DMS79 (cell line): Measurements from ENCODE around the gene ZNF823.
"Not testable (repeated sequence)": the region's sequence is repeated elsewhere in the genome, so short reads cannot be mapped to it uniquely, and the experiment has no call there.

ENCODE experiments used
- DNase-seq: peaks from one replicate; lab custom pipeline; 2025; lab: John Stamatoyannopoulos, UW

Gene ZNF823

DNA sequence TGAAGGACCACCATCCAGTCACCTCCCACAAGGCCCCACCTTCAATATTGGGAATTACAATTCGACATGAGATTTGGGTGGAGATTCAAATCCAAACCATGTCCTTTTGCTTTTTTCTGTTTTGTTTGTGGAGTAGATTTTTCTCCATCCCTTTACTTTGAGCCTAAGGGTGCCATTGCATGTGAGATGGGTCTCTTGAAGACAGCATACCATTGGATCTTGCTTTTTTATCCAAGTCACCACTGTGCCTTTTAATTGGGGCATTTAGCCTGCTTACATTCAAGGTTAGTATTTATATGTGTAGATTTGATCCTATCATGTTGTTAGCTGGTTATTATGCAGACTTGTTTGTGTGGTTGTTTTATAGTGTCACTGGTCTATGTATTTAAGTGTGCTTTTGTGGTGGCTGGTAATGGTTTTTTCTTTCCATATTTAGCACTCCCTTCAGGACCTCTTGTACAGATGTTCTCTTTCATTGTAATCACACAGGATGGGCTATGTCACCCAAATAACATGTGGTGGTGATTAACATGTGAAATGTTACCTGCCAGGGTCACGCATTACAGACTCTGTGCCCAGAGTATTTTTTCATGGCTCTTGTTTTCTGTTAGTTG, 58.0 kb downstream of the ZNF823 start:
- no peak for DNase-seq

DNA sequence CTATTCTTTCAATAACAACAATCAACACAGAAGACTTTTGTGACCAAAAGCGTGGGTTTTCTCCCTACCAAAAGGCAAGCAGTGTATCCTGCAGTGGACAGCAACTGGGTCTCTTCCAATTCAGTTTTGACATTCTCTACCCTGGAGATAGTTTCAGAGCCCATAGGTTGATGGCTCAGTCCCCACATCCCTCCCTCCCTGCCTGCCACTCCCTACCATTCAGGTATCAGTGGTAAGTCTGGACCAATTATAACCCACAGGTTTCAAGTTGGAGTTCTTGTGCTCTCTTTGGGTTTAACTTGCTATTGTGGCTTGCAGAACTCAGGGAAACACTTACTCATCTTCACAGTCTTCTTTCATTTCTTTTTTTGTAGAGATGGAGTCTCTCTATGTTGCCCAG, 60.2 kb downstream of the ZNF823 start:
- DNase-seq = no peak

DNA sequence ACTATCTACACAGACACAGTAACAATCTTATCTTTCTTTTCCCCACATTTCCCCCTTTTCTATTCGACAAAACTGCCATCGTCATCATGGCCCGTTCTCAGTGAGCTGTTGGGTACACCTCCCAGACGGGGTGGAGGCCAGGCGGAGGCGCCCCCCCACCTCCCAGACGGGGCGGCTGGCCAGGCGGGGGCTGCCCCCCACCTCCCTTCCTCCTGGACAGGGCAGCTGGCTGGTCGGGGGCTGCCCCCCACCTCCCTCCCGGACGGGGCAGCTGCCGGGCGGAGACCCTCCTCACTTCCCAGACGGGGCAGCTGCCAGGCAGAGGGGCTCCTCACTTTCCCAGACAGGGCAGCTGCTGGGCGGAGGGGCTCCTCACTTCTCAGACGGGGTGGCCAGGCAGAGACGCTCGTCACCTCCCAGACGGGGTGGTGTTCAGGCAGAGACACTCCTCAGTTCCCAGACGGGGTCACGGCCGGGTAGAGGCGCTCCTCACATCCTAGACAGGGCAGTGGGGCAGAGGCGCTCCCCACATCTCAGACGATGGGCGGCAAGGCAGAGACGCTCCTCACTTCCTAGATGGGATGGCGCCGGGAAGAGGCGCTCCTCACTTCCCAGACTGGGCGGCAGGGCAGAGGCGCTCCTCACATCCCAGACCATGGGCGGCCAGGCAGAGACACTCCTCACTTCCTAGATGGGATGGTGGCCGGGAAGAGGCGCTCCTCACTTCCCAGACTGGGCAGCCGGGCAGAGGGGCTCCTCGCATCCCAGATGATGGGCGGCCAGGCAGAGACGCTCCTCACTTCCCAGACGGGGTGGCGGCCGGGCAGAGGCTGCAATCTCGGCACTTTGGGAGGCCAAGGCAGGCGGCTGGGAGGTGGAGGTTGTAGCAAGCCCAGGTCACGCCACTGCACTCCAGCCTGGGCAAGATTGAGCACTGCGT, 61.8 kb downstream of the ZNF823 start:
- not testable (repeated sequence) for DNase-seq

DNA sequence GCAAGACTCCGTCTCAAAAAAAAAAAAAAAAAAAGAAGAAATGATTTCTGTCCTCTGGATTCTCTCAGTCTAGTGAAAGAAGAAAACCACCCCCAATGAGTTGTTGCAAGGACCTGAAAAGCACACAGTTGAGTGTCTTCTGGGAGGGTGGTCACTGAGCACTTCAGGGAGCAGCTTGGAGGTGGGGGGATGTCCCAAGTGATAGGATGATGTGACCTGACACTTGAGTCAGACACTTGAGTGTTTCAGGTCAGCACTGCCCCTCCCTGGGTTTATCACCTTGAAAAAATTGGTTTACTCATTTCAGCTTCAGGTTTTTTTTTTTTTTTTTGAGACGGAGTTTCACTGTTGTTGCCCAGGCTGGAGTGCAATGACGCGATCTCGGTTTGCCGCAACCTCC, 63.2 kb downstream of the ZNF823 start:
- no peak for DNase-seq

DNA sequence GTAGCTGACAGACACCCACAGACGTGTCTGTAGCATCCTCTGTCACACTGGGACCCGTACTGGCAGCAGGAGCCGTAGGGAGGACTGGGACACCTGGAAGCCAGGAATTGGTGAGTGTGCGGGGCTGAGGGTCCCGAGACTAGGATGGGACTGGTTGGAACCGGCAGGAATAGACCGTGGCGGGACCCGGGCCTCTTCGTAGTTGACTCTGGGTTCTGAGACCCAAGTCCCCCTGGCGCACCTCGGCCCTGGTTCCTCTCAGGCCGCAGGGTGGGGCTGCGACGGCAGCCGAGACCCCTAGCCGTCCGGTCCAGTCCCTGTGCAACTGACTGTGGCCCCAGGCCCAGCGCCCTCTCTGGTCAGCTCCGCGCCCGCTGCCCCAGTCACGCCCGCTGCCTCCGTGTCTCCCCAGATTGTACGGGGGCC, 64.7 kb downstream of the ZNF823 start:
- no peak for DNase-seq

DNA sequence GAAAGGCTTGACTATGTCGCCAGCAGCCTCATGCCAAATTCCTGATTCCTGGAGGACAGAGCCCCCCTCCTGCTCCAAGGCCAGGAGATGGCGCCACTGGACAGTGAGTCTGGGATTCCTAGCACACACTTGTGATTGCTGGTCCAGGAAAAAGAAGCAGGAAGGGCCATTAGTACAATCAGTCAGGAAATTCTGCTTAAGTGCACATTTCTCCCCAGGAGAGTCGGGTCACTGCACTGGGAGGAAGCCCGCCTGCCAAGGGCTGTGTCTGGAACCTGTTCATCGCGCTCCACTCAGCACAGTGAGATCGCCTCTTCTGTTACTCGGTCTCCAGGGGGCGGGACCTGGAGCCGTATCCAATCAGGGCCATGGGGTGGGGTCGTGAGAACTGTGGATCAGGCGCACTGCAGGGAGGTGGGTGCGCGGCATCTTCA, 65.1 kb downstream of the ZNF823 start:
- DNase-seq = no peak
